Erythroblast (primary cell): ENCODE results near the gene CD81.

ENCODE experiments used
- GATA1 ChIP-seq: IDR thresholded peaks from 2 replicates; pipeline ENCODE4 v1.6.1; 2011; ENCODE audit warnings: low read depth, mild to moderate bottlenecking, control low read depth, low read length, moderate library complexity
- POLR2A ChIP-seq: IDR thresholded peaks from 2 replicates; pipeline ENCODE4 v1.6.1; 2011; ENCODE audit warnings: mild to moderate bottlenecking, low read length

DNA sequence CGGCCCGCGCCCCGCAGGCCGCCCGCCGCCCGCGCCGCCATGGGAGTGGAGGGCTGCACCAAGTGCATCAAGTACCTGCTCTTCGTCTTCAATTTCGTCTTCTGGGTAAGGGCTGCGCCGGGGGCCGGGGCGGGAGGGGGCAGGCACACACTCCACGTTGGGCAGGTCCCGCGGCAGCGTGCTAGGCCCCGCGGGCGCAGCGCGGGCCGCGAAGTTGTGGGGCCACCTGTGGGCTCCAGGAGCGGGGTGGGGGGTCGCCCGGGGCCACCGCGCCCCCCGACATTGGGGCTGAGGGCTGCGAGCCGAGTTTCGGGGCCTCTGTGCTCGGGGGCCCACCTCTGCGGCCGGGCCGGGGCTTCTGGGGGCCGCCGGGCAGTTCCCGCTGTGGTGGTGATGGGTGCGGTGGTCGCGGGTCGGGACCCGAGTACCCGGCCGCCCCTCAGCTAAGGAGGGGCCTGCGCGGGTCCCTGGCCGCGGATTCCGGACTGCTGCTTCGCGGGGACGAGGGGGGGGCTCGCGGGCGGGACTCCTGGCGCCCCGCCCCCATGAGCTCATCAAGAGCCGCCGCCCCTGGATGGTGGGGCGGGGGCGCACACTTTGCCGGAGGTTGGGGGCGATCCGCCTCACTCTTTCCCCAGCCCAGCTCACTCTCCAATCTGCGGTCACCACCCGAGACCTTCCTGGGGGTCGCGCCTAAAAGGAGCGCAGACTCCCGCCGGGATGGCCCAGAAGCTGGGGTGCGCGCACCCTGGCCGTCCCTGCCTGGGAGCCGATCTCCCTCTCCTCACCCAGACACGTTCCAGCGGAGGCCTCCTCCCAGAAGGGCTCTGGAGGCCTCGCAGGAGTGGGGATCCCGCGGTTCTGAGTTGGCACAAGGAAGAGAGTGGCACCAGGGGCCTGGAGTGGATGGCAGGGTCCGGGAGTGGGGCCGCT is 667 bp downstream of the CD81 start:
- no peak for TF ChIP-seq POLR2A
- no peak for TF ChIP-seq GATA1
